ENCODE measurements around the gene ITGB1BP2.
"Not testable (repeated sequence)": the region's sequence is repeated elsewhere in the genome, so short reads cannot be mapped to it uniquely, and the experiment has no call there.

Gene ITGB1BP2

DNA sequence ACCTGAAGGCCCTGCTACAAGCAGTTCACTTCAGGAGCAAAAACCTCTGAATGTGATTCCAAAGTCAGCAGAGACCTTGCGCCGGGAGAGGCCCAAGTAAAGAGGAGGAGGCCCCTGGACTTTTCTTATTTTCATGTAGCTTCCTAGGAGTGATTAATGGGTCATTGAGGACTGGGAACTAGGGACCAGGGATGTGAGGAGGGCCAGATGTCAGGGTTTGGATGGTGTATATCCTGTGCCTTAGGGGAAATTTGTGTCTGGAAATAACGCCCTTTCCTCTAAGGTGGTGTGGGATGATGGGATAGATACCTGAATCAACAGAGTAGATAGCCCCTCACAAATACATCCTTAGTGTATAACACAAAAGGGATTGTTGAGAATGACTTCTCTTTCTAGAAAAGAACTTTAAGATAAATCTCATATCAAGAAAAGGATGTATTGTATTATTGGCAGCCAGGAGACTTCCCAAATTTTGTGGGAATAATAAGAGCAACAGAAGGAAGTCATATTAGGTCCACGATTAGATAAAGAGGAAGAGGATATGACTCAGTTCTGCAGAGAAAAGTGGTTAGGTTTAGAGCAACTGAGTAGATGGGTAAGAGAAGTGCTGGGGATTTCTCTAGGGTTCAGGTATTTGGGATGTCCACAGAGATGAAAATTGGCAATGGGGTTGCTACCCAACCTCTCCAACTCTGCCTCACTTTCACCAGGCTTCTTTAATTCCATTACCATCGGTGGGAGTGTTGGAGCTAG is 1.1 kb downstream of the ITGB1BP2 start:
- DNase-seq = no peak

DNA sequence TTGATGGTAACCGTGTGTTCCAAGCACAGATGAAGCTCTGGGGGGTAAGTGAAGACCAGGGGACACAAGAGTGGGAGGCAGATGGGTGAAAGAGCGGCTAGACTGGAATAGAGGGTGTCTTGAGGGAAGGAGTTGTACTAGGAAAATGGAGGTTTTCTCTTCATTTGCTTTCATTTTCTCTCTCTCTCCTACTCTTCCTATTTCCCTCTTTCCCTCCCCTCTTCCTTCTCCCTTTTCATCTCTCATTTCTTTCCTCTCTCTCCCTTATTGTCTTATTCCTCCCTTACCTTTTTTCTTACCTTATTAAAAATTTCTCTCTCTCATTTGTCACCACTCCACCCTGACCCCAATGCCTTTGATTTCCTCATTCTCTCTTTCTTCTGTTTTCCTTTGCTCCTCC is 3.0 kb downstream of the ITGB1BP2 start:
- no peak for DNase-seq

DNA sequence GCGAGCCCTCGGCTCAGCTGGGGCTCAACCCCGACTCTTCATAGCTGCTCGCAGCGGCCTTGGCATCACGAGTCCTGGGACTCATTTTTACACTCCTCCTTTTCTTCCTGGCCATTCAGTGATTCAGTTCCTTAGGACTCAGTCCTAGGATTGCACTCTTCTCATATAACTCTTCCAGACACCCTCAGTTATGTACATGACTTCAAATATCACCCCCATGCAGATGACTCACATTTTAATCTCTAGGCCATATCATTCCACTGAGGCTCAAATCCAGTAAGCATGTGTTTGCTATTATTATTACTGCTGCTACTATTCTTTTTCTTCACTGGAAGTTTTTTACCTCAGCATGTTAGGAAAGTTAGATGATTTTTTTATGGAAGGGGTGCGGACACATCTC is 14.4 kb downstream of the ITGB1BP2 start:
- DNase-seq = no peak

DNA sequence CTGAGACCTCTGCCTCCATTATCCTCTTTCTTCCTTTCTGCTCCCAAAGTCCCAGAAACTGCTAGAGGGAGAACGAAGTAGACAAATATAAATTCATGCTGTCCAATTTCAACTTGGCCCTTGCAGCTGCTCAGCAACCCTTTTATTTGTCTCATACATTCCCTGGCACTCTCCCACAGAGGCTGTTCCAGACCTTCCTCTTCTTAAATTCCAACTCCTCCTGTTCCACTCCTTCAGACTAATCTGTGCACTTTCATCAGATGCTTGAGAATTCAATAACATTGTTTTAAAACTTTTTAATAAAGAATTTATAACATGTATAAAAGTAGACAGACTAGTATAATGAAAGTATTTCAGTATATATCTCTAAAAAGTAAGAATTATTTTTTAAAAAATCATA is 15.4 kb downstream of the ITGB1BP2 start:
- DNase-seq = not testable (repeated sequence)

DNA sequence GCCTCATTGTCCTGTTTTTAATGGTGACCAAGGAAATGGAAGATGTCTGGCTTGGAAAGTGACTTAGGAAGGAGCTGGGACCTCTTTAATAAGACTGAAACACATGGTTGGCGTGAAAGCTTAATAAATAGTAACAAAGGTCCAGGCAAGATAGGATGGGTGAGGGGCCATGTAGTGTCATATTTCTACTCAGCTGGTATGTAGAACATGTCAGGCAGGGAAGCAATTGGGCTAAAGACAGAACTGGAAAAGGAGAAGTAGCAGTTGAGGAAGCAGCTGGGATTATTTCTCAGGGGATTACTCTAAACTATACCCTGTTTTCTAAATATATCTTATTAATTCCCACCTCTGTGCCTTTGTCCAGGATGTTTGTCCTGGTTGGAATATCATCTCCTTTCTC is 18.6 kb downstream of the ITGB1BP2 start:
- DNase-seq = no peak

DNA sequence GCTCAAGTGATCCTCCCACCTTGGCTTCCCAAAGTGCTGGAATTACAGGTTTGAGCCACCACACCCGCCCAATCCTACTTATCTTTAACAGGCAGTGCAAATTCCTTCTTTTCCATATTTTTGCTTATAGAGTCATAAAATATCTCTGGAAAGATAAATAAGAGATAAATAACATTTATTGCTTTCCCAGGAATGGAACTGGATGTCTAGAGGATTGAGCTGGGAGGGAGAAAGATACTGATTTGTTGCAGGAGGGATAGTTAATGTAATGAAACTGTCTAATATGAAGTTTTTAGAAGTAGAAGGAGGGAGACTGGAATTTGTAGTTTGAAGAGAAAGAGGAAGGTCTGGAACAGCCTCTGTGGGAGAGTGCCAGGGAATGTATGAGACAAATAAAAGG is 20.2 kb downstream of the ITGB1BP2 start:
- DNase-seq = no peak

DNA sequence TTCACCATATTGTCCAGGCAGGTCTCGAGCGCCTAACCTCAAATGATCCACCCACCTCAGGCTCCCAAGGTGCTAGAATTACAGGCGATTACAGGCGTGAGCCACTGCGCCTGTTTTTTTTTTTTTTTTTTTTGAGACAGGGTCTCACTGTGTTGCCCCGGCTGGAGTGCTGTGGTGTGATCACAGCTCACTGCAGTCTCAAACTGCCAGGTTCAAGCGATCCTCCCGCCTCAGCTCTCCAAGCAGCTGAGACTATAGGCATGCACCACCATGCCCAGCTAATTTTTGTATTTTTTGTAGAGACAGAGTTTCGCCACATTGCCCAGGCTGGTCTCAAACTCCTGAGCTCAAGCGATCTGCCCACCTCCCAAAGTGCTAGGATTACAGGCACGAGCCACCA is 22.9 kb downstream of the ITGB1BP2 start:
- not testable (repeated sequence) for DNase-seq

DNA sequence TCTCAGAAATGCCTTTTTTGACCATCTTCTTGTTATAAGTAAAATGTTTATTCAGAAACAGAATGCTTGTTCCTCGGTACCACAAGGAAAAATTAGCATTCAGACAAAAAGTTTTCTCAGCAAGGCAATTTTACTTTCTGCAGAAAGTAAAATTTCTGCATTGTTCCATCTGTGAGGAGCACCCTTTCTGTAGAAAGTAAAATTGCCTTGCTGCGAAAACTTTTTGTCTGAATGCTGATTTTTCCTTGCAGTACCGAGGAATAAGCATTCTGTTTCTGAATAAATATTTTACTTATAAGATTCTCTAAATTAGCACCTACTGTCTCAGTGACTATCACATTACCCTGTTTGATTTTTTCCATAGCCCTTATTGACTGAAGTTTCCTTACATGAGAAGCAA is 24.8 kb downstream of the ITGB1BP2 start:
- DNase-seq = no peak

DNA sequence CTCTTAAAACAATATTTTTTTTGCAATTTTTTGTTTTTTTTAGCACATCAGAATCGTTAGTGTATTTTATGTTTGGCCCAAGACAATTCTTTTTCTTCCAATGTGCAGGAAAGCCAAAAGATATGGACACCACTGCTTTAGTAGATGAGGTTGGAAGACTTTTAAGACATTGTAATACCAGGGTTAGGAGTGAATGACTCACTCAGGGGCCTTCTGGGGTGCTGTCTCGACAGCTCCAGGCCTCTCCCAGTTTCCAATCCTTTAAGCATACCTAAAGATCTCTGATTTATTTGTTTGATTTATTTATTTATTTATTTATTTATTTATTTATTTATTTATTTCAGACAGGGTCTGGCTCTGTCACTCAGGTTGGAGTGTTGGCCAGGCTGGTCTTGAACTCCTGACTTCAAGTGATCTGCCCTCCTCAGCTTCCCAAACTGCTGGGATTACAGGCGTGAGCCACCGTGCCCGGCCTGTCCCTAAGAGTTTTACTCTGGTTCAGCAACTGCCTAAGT is 47.7 kb downstream of the ITGB1BP2 start:
- not testable (repeated sequence) for DNase-seq

DNA sequence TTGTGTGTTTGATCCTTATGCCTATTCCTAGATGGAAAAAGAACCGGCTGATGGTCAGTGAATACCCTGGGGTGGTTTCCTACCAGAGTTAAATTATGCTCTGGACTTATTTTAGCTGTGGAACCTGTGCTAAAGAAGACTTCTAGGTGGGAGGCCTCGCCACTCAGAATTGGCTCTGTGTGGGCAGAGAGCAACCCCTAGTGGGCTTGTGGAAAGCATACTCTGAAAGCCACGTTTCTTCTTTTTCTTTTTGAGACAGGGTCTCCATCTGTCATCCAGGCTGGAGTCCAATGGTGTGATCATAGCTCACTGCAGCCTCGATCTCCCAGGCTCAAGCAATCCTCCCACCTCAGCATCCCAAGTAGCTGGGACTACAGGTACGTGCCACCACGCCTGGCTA is 48.3 kb downstream of the ITGB1BP2 start:
- DNase-seq = not testable (repeated sequence)

DNA sequence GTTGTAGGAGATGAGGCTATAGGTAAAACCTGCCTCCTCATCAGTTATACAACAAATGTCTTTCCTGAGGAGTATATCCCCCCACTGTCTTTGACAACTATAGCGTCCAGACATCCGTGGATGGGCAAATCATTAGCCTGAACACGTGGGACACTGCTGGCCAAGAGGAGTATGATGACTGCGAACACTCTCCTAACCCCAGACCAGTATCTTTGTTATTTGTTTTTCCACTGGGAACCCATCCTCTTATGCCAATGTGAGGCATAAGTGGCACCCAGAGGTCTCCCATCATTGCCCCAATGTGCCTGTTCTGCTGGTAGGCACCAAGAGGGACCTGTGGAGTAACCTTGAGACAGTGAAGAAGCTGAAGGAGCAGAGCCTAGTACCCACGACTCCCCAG is 50.9 kb downstream of the ITGB1BP2 start:
- not testable (repeated sequence) for DNase-seq
